Activated naive CD4-positive, alpha-beta T cell treated with anti-CD3 and anti-CD28 coated beads, Interleukin-2, amount 50 U/mL, for 72 hours (primary cell): ENCODE data around the gene OSBPL10. TPM values are rescaled to one million over a fixed set of nuclear protein-coding genes. Genes with fewer than 3 reads are reported as not detected.
A peak's percentile ranks its signal among the peaks of the same experiment; 100 is the strongest.

Source experiments
- ATAC-seq, 2 donors: fragments of 150-1000 bp; cut with Tn5 transposase; 2 replicates each; pipeline ENCODE4 v1.10.0; 2021; ENCODE audit warnings: mild to moderate bottlenecking in 2 of 2, moderate library complexity in 2 of 2
- DNase-seq, 2 donors: peaks; one replicate each; pipeline ENCODE4 v3.0.0; 2021 to 2022; ENCODE audit warnings: low spot score in 2 of 2
- H3K27ac Mint-ChIP-seq, 2 donors: one replicate each; pipeline ENCODE4 v1.8.0; 2022; ENCODE audit warnings: mild to moderate bottlenecking in 2 of 2, mixed read lengths in 2 of 2
- H3K36me3 Mint-ChIP-seq, 2 donors: one replicate each; pipeline ENCODE4 v1.8.0; 2022; ENCODE audit warnings: mixed read lengths in 2 of 2
- H3K9me3 Mint-ChIP-seq, 2 donors: one replicate each; pipeline ENCODE4 v1.8.0; 2022; ENCODE audit warnings: mixed read lengths in 2 of 2
- total RNA-seq, 2 donors: library from RNA; stranded (reverse); gene quantifications; one replicate each; pipeline ENCODE4 v1.2.3, GENCODE V29; 2022

OSBPL10 gene
- total RNA-seq, 2 donors from 2014 or later = 1.1 to 32.6 TPM

DNA sequence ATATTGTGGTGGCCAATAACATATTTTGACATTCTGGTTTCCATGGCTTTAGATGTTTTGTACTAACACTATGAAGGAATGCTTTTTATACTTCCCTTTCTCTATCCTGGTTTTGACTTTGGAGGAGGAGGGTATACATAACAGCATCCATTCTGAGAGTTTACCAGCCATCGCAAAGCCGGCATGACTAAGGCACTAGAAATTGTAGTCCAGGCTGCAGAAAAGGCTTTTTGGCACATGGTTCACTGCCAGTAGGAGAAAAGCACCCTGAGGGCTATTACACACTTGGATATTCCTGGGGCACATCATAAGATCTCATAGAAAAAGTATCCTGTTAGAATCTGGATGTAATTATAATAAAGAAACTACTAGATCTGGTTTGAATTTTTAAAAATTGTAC lies 346.6 kb downstream of the OSBPL10 start:
- peaks cover 10 to 47% of the 10 kb centered on the region in 2 donors for H3K36me3 Mint-ChIP-seq
- no peak overlapping the region for H3K27ac Mint-ChIP-seq
- ATAC-seq = no peak
- no peaks in the 10 kb centered on the region for H3K9me3 Mint-ChIP-seq
- DNase-seq = no peak

DNA sequence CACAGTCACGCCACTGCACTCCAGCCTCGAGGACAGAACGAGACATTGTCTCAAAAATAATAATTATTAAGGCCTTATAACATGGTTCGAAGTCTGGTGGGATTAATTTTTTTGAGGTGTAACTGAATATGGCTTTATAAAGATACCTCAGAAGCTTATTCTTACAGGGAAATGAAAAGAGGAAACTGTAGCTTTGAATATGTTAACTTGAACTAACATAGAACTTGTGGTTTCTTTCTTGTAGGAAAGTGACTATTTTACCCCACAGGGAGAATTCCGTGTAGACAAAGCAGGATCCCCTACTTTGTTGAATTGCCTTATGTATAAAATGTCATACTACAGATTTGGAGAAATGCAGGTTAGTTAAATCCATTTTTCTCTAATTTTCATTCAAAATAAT lies 352.0 kb downstream of the OSBPL10 start:
- peak overlapping the region in 1 of 2 donors; percentile 79 for H3K27ac Mint-ChIP-seq
- DNase-seq = no peak
- no peak for ATAC-seq
- H3K36me3 Mint-ChIP-seq = peaks cover 25 to 59% of the 10 kb centered on the region in 2 donors
- no peaks in the 10 kb centered on the region for H3K9me3 Mint-ChIP-seq

DNA sequence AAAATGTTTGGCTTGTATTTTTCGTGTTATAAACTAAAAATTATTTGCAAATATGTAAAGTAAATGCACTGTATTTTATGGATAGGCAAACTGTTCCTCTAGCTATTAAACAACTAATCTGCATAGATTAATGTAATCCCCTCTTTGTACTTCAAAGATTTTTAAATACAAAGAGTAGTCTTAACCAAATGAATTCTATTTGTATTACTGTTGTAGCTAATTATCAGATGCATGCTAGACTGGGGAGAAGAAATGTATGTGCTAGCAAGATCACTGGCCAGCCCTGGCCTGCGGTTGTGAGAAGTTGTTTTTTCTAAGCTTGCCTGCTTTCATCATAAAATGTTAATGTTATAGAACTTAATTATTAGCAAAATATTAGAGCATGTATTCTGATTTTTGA lies 355.7 kb downstream of the OSBPL10 start:
- no peak for ATAC-seq
- H3K27ac Mint-ChIP-seq = no peak overlapping the region
- DNase-seq = no peak
- peaks cover 17 to 54% of the 10 kb centered on the region in 2 donors for H3K36me3 Mint-ChIP-seq
- H3K9me3 Mint-ChIP-seq = no peaks in the 10 kb centered on the region

DNA sequence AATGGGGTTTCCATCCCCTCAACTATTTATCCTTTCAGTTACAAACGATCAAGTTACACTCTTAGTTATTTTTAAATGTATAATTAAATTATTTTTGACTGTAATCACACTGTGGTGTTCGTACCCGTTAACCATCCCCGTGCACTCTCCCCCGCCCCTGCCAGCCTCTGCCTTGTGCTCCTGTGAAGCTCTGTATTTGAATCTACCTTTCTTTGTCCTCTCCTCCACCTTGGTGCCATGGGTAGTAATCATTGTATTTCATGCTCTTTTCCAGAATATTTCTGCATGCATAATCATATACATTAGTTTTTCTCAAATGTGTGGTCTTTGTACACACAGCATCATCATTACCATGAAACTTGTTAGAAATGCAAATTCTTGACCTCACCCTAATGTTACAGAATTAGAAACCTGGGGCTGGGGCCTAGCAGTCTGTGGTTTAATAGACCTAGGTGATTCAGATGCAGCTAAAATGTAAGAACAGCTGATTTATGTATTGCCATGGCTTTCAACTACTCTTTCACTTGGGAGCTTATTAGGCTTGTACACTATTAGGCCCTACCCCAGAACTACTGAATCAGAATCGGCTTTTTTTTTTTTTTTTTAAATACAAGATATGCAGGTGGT lies 356.9 kb downstream of the OSBPL10 start:
- H3K27ac Mint-ChIP-seq = no peak overlapping the region
- H3K36me3 Mint-ChIP-seq = peaks cover 17 to 50% of the 10 kb centered on the region in 2 donors
- H3K9me3 Mint-ChIP-seq = no peaks in the 10 kb centered on the region
- ATAC-seq (no peak), DNase-seq (no peak)

DNA sequence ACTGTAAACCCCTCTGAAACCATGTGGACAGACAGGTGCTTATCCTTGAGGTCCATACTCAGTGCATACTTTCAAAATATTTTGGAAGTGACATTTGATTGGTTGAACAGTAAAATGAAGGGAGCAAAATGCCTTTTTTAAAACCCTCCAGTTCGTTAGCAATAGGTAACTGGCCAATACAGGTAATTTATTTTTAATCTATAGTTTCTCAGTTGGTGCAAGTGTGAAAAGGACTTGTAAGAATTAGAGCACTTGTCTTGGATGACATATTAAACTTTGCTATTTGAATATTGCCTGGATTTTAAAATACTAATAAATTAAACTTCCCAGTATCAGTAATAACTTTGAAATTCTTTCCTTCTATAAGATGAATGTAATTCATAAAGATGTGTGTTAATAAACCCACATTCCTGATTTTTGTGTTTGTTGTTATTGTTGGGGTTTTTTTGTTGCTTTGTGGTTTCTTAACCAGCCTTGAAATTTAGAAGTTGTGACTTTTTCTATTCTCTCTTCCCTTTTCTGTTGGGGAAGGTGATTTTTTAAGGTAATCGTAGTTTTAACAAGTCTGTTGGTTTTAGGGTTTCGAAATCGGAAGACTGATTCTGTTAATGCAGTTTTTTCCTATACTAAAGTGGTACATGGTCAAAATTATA lies 358.3 kb downstream of the OSBPL10 start:
- Mint-ChIP-seq H3K36me3 (peaks cover 11 to 57% of the 10 kb centered on the region in 2 donors), H3K27ac (no peak overlapping the region), H3K9me3 (no peaks in the 10 kb centered on the region)
- DNase-seq (no peak), ATAC-seq (no peak)

DNA sequence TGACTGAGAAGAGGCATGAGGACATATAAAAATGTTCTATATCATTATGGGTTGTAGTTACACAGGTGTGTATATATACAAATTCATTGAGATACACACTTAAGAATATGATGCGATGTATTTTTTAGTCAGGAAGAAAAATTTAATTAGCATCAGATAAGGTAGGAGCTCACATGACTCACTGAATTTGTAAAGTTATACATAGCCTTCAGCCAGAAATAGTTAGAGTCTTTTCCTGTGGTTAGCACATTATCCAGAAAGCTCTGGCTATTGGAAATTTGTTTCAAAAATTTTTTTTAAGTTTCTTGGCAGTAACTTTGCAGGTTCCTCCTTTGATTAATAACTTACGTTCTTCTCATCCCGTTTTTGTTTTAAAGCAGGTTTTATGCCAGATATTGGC lies 359.7 kb downstream of the OSBPL10 start:
- Mint-ChIP-seq H3K36me3 (peaks cover 10 to 42% of the 10 kb centered on the region in 2 donors), H3K27ac (no peak overlapping the region), H3K9me3 (no peaks in the 10 kb centered on the region)
- no peak for DNase-seq
- no peak for ATAC-seq

DNA sequence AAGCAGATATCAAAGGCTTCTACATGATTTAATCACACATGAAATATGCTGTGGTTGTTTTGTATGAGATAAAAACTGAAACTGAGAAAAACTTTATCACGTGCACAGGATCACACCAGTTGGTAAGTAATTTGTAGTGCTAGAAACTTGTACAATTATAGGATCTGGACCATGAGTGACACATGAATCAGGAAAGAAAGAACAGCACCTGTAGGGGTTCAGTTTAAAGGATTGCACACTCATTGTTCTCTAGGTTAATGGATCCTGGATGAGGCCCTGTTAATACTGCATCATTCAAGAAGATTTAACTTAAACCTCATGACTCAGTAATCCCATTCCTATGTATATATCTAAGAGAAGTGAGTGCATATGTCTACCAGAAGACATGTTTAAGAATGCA lies 360.4 kb downstream of the OSBPL10 start:
- ATAC-seq = peak; percentile 22 to 70
- DNase-seq = no peak
- Mint-ChIP-seq H3K27ac (no peak overlapping the region), H3K36me3 (peaks cover 6 to 40% of the 10 kb centered on the region in 2 donors), H3K9me3 (no peaks in the 10 kb centered on the region)

DNA sequence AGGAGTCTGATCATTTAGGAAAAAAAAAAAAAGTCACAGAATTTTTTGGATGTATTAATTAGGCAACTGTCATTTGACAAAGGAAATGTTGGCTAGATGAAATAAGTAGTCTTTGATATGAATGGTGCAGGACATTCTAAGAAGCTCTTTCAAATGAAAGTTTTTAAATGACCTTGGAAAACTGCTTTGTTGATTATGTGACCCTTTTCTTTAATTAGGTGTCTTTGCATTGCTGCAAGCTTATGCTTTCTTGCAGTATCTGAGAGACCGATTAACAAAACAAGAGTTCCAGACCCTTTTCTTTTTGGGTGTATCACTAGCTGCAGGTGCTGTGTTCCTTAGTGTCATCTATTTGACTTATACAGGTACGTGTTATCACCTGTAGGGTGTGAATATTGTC lies 364.4 kb downstream of the OSBPL10 start:
- no peaks in the 10 kb centered on the region for H3K9me3 Mint-ChIP-seq
- peaks cover 0 to 35% of the 10 kb centered on the region in 2 donors for H3K36me3 Mint-ChIP-seq
- no peak overlapping the region for H3K27ac Mint-ChIP-seq
- DNase-seq (no peak), ATAC-seq (no peak)

DNA sequence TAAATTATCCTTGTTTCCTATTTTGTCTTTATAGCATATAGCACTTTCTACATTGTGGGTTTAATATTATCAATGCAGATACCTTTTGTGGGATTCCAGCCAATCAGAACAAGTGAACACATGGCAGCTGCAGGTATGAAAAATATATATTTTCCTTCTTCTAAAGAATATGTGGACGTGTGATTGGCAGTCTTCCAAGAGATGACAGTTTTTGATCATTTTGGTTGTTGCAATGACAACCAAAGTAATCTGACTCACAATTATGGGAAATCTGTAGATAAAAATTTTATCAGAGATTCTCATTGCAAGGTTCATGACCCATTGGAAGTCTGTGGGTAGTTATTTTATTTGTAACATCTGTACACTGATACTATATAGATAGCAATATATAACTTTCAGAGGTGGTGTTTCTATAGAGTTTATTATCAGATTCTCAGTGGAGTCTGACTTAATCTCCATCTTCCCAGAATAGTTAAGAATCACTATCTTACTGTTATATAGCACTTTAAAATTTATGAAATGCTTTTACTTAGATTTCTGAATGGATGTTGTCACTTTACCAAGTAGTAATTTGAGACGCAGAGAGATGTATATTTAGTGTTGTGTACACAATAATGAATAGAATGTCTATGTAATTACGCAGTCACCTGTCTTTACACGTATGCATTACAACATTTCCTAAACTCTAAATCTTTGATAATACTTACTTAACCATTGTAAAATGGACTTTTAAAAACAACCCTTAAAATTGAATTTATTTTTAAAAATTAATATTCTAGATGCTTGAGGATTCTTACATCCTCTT lies 365.8 kb downstream of the OSBPL10 start:
- DNase-seq = no peak
- Mint-ChIP-seq H3K27ac (no peak overlapping the region), H3K36me3 (peaks cover 0 to 33% of the 10 kb centered on the region in 2 donors), H3K9me3 (no peaks in the 10 kb centered on the region)
- no peak for ATAC-seq

DNA sequence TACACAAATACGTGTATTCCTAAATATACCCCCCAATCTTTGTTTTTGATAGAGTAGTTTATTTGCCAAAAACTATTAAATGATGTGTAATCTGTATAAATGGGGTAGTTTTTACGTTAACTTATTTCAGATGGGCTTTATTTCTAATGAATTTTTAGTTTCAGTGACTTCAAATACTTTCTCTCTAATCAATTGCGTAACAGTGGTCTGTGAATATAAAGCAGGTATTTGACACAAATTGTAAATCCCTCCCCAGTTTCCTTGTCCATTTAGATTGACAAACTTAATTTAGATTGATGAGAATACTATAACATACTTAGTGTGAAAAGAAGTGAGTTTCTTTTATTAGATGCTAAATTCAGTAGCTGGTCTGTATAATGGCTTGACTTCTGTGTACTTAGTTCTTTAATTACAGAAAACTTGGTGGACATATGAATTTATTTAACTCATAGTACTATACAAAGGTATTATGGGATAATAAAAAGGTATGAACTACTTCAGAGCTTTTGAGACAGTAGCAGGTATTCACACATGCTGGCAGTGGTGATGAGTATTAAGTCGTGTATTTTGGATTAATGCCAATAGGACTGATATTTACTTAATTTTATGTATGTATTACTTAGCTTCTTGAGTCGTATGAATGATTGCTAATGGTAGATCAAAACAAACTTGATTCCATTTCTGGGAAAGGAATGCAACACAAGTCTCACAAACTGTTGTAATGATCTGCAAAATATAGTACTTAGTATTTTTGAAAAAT lies 366.7 kb downstream of the OSBPL10 start:
- ATAC-seq (no peak), DNase-seq (no peak)
- H3K27ac Mint-ChIP-seq = no peak overlapping the region
- H3K9me3 Mint-ChIP-seq = no peaks in the 10 kb centered on the region
- H3K36me3 Mint-ChIP-seq = peaks cover 0 to 30% of the 10 kb centered on the region in 2 donors

DNA sequence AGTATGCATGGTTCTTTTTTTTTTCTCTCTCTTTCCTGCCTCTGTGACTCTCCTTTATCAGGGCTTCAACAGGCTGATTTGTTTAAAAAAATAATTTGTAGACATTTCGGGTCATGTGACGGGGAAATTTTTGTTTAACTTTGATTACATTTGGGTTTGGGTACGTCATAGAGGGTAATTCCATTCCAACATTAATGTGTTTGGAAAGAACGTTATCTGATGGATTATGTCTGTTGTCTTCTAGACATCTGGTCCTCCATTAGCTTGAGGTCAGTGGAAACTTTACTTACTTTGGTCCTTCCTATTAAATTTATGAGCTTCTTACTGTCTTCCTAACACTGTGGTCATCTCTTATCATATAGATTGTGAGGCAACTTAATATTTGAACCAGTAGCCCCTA lies 367.4 kb downstream of the OSBPL10 start:
- ATAC-seq = no peak
- no peak overlapping the region for H3K27ac Mint-ChIP-seq
- no peak for DNase-seq
- H3K36me3 Mint-ChIP-seq = peaks cover 0 to 27% of the 10 kb centered on the region in 2 donors
- no peaks in the 10 kb centered on the region for H3K9me3 Mint-ChIP-seq

DNA sequence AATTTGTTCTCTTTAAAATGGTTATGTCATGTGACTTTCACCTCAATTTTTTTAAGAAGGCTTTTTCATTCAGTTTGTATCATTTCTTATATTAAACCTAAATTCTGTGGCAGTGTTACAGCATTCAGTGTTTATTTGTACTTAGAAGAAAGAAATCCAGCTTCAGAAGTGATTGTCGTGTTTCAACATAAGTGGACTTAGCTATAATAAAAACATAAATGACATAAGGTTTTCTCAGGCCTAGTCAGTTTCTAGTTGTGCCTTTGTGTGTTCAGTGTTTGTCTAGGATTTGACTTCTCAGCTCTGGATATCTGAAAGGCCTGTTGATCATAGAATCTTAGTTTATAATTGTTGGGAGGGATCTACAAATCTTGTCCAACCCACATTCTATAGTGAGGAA lies 367.9 kb downstream of the OSBPL10 start:
- Mint-ChIP-seq H3K27ac (no peak overlapping the region), H3K9me3 (no peaks in the 10 kb centered on the region), H3K36me3 (peaks cover 0 to 27% of the 10 kb centered on the region in 2 donors)
- no peak for DNase-seq
- ATAC-seq = no peak

Other genes starting within 250 kb of the OSBPL10 start
- 1 to 10 TPM in 1 of 2 donors, not detected in 1; 1.7 TPM for gene ZNF860, start 488 bp upstream of the OSBPL10 start, total RNA-seq
- 10 to 100 TPM in 1 of 2 donors, 1 to 10 TPM in 1; 8.4 to 13.6 TPM for gene GPD1L, start 125.4 kb upstream of the OSBPL10 start, total RNA-seq